ENCODE data around the gene CCDC88C. TPM values are rescaled to one million over a fixed set of nuclear protein-coding genes. Genes with fewer than 3 reads are reported as not detected.

CCDC88C gene
- total RNA-seq, 1 donor from 2014 or later, result 78.5 TPM

DNA sequence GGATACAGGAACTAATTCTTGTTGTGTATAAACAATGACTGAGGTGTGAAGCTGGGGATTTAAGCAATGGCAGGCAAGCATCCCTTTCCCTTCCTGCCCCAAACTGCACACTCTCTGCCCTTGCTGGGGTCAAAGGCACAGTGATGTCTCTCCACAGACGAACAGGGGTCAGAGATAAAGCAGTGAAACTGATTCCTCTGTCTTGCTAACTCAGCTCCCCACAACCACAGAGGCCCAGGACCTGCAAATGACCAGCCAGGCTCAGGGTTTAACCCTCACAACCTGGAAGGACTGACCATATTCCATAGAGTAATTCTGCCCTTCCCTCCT is 67.2 kb downstream of the CCDC88C start:
- no peak for DNase-seq (ENCODE audit: low spot score)

DNA sequence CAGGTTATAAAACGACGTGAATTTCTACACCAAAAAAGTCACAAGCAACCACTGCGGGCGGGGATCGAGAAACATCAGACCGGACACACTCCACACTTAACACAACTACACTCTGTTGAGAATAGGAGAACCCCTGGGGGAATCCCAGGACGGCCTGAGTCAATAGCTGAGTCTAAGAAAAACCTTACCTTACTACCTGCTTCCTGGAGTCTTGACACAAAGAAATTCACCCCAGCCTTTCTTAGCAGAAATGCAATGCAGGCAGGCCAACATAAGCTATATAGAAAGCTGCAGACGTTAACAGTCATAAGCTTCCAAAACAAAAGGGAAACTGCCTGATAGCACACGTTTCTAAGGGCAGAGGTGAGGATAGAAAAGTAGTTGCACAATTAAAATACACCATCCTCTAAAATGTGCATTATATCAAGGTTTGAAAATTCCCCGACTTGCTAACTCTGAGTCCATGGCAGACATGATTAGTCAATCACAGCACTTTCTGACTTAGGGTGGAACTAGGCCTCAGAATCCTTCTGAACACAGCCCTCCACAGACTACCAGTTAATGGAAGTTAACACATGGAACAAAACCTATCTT is 68.0 kb downstream of the CCDC88C start:
- DNase-seq (ENCODE audit: low spot score), result no peak

DNA sequence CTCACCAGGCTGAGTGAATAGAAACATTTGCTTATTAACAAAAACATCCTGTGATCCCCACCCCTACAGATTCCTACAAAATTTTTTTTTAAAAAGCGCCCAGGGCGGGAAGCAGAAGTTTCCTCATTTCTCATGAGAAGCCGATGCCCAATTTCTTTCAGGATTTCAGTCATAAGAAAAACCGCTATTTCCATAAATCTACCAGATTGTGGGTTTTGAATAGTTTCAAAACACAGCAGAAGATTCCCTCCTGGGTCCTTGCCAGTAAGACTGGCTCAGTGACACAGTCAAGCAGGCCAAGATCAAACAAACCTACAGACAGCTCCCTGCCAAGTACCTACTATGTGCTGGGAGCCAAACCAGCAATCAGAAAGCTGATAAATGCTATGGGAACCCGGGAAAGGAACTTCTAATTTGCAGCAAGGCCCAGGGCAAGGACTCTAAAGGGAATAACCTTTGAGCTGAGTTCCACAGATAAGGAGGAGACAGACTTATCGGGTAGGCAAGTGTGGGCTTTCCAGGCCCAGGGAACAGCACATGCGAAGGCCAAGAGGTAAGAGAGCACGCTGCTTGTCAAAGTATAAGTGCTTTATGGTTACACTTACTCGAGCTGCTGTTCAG is 68.7 kb downstream of the CCDC88C start:
- DNase-seq (ENCODE audit: low spot score), result no peak

DNA sequence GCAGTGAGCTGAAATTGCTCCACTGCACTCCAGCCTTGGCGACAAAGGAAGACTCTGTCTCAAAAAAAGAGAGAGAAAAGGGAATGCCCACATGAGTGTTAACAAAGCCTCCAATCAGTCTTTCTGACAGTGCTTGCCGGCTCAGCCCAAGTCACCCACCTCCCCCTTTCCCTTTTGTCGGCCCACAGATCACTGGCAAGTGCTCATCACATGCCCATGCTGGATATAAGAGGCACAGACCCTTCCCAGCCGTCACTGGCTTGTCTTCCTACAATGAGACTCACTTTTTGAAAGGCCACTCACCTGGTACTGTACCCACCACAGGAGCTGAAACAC is 70.8 kb downstream of the CCDC88C start:
- DNase-seq (ENCODE audit: low spot score), result no peak

DNA sequence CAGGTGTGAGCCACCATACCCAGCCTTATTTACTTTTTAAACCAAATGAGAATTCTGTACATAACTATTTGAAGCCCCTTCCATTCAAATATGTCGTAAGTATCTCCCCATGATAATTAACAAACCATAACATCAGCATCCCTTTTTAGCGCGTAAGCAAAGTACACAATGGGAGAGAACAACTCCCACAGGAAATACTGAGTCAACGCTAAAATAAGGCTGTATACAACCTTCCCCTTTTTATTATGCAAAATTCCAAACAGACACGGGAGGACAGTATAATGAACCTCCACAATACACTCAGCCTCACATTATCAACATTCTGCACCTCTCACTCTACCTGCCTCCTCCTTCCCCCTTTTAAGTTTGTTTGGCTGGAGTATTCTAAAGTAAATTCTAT is 73.5 kb downstream of the CCDC88C start:
- DNase-seq (ENCODE audit: low spot score), result no peak

DNA sequence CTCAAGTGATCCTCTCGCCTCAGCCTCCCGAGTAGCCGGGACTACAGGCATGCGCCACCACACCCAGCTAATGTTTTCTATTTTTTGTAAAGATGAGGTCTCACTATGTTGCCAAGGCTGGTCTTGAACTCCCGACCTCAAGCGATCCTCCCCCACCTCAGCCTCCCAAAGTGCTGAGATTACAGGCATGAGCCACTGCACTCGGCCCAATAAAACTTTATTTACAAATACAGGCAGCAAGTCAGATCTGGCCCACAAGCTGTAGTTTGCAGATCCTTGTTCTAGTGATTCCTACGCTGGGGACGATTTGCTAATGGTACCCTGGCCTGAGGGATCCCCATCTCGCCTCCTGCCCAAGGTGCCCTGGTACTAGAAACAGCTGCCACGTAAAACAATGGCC is 74.6 kb downstream of the CCDC88C start:
- no peak for DNase-seq (ENCODE audit: low spot score)

DNA sequence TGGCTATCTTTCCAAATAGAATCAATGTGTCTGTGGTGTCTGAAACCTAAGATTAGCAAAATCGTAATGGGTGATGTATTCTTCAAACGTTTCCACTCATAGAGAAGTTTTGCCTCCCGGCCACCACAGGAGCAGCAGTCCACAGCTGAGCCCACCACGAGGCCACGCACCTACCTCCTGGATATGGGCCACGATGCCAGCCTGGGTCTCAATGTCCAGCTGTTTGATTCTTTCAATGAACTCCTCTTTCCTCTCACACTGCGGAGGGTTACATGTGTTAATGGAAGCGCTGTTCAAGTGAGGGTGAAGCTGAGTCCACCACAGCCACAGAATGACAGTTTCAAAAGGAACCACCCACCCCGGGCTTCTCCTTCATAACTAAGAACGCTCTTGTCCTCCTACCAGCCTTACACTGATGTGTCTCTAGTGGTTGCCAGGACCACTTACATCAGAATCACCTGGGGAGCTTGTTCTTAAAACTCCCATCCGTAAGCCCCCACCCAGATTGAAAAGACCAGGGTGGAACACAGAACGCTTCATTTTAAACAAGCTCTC is 75.3 kb downstream of the CCDC88C start:
- DNase-seq (ENCODE audit: low spot score), result no peak

DNA sequence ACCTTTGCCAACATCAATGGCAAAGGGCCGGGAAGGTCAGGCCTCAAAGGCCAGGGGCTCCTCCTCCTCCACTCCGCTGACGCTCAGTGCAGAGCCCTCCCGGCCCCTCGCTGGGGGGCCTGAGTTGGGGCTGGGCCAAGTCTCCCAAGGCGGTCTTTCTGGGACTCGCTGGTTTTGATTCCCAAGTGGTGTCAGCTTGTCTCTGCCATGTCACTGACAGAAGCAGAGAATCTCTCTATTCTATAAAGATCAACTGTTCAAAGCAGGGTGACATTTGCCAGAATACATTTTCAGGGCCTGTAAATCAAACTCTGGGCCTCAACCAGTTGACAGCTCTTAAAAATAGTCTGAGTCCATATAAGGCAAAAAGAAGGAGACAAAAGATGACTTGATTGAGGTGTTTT is 75.9 kb downstream of the CCDC88C start:
- no peak for DNase-seq (ENCODE audit: low spot score)

DNA sequence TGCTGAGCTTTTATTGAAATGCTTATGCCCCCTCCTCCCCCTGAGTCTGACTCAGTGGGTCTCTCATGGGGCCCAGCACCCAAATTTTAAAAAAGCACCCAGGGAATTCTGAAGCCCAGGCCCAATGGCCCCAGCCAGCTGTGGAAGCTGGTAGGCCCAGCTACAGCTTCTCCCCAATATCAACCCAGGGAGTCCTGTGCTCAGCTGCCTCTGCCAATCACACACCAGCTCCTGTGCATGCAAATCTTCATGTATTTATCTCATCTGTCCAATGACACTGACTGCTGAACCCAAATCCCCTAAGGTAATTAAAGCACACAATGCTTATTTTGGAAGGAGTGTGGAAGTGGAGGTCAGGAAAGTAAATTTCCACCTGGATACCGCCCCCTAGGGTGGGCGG is 76.3 kb downstream of the CCDC88C start:
- no peak for DNase-seq (ENCODE audit: low spot score)

DNA sequence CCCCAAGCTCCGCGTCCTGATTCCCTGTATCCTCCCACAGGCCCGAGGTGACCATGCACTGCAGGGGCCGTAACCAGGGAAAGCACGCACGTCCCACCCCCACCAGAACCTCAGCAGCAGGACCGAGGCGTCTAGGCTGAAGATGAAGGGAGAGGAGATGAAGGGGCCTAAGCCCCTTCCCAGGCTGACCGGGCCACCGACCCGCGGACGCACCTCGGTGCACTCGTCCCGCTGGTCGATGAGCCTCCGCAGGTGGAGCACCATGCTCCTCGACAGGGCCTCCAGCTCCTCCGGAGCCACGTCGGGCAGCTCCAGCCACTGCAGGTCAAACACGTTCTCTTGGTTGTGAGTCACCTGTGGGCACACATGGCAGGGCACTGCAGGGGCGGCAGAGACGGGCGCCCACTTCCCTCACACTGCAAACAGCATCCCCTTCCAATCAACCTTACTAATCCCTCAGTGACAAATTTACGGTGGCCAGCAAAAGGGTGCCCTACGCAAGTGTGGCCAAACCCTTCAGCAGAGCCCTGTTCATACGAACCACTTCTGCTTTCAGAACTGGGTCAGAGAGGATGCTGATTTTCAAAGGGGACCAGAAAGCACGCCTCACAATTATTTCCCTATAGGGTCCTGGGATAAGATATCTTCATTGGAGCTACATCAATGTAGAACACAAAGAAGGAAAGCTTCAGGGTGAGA is 77.8 kb downstream of the CCDC88C start:
- no peak for DNase-seq (ENCODE audit: low spot score)

DNA sequence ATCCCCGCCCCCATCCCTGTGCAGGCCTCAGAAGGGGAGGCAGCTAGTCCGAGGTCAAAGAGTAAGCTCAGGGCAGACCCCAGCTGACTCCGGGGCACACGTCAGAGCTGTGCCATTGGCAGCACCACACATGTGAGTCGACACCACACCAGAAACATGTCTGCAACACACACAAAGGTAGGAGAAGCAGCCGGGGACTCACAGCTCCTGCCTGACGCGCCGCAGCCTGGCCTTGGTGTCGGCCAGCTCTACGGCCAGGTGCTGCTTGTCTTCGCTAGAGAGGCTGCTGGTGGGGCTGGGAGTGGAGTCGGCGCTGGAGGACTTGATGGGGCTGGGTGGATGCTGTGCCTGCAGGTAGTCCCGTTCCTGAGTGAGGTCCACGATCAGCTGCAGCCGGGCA is 78.5 kb downstream of the CCDC88C start:
- no peak for DNase-seq (ENCODE audit: low spot score)

DNA sequence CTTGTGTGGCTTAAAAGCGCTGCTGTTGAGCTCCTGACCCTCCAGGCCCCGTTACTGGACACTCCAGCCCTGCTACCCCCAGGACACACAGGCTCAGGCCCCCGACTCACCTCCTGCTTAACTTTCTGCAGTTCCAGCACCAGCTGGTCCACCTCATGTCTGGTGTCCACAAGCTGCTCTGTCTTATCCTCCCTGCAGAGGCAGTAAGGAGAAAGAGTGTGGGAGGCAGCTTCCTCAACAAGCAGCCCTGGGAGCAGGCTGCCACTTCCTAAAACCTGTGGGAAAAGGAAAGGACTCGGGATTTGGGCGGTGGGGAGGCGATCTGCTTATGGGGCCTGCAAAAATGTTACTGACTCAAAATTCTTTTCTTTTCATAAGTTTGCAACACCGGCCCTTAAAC is 79.2 kb downstream of the CCDC88C start:
- DNase-seq (ENCODE audit: low spot score), result no peak

DNA sequence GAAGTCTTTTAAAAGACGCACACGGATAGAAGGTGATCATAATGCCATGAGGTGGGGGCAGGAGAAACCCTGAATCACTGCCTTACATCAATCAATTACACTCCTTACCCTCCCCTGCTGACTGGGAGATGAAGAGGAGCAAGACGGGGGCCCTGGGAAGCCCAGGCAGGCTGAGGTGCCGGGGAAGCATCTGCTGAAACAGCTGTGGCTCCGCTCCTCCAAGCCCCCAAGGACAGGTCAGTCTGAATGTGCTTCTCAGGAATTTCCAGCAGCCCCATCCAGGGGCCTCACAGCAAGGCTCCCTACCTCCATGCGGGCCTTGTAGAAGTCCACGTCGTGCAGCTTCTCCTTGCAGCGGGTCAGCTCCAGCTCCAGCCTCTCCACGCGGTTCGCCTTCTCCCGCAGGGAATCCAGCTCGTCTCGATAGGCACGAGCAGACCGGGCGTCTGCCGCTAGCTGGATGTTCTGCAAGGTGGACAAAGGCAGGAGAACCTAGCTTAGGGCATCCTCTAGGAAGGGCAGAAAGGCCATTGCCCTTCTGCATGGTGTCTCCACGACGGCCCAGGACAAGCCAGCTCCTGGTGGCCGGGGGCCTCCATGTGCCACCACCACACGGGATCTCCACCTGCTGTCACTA is 79.8 kb downstream of the CCDC88C start:
- no peak for DNase-seq (ENCODE audit: low spot score)

DNA sequence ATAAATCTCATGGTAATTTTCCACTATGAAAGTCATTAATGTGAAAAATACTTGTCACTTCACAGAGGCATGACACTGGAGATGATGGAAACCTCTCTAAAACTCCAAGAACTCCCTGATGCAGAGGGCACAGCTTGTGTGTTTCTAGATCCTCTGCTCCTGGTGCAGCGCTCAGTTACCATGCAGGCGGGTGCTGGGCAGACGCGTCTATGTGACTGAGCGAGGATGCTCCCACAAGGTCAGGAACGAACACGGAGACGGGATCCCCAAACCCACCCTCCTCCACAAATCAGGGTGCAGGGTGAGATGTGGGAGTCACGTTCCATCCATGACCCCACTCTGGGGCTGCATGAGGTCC is 81.5 kb downstream of the CCDC88C start:
- DNase-seq (ENCODE audit: low spot score), result no peak

DNA sequence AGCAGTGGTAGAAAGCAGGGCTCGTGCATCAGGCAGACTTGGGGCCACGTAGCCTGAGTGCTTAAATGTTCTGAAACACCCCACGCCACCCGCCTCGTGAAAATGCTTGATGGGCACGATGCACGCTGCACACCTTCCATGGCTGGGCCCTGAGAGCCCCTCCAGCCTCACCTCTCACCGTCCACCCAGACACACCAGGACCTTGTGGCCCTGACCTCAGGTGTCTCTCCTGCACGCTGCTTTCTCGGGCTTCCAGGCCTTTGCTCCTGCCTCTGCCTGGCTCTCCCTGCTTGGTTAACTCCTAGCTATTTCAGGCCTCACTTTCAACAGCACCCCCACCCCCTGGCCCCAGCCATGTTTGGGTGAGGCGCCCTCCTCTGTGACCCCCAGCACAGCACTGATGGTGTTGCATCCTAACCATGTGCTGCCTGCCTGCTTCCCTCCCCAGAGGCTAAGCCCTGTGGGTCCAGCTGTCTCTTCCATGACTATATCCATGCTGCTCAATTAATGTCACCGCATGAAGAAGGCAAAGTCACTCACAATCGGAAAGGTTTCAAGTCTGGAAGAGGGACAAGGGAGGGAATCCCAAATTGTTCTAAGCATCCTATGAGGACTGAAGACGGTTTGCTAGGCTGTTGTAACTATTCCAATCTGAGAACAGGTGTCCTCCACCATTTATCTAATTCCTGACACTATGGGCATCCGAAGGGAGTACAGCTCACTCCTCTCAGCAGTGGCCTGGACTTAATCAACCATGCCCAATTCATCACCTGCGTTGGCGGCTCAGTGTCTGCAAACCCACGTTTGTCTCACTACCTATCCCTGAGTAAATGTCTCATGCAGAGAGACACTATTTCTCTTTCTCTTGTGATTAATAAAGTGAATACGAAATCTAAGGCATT is 82.2 kb downstream of the CCDC88C start:
- no peak for DNase-seq (ENCODE audit: low spot score)

DNA sequence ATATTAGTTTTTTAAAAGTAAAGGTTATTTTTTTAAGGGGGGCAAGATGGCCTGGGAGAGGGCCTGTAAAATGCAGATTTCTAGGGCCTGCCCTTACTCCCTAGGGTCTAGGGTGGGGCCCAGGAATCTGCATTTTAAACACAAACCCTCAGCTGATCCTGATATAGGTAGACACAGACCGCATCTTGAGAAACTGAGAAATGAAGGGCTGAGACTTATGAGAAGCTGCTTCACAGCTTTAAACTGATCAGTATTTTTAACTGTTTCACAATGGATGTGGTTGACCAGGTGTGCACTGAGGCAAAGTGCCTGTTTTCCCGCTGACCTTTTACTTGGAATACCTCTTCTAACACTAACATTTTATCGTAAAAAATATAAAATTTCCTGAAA is 84.0 kb downstream of the CCDC88C start:
- DNase-seq (ENCODE audit: low spot score), result no peak

DNA sequence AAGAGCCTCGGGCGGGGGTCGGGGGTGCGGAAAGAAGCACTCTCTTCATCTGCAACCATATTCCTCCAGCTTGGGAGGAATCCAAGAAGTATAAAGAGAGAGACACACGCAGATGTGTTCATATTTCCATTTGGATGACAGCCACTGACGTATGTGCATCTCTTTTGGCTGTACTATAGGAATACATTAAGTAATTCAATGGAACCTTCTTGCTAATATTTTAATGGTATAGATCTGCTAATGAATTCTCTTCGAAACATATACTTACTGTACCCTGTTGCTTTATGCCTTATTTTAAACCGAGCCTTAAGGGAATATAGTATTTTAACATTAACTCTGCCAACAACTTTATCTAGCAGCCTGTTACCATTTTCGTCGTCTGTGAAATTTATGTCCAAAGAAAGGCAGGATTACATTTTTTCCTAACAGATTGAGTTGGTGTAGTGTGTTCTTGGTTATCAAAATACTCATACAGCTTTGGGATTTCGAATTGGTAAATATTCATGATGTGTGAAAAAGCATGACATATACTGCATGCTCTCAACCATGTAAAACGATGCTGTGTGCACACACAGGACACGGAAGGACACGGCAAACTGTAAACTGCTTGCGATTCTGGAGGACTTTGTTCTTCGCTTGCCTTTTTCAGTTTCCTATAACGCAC is 84.5 kb downstream of the CCDC88C start:
- no peak for DNase-seq (ENCODE audit: low spot score)

DNA sequence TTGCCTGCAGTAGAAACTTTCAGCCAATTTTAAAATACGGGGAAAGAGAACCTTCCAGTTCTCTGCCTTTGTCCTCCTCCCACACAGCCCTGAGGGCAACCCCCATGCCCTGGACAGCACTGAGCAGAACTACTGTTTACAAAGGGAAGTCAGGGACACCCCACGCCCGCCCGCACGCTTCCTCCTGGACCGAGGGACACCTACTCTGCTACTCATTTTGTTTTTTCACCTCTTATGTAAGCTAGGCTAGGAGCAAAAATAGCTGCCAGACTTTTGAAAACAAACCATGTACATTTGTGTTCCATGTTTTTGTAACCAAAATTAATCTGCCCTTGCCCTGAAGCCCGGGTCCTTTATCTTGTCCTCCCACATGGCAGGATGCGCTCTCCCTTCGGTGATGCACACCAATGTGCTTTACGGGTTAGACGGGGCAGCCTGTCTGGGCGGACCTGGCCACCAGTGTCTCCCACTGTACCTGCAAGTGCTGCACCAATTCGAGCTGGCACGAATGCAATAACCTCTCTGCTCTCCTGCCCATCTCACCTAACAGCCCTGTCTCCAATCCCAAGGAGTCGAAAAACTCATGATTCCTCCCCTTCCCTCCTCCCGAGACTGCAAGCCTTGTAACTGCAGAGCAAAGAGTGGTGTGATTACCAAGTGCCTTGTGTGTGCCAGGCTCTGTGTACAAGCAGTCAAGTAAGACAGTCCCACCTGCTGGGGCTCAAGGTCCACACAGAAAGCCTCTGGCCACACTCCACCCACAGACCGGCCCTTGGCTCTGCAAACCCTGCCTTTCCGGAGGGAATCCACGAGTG is 85.2 kb downstream of the CCDC88C start:
- peak; percentile 65 for DNase-seq (ENCODE audit: low spot score)

DNA sequence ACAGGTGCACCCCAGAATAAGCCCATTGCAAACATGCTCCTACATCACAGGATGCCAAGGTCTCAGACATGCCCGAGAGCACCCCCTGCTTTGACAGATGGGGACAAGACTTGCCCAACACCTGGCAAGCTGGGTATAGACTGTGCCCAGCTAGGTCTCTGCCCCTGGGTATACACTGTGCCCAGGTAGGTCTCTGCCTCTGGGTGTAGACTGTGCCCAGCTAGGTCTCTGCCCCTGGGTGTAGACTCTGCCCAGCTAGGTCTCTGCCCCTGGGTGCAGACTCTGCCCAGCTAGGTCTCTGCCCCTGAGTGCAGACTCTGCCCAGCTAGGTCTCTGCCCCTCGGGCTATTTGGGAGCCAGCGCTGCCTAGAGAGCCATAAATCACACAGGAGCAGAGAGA is 85.9 kb downstream of the CCDC88C start:
- DNase-seq (ENCODE audit: low spot score), result no peak

DNA sequence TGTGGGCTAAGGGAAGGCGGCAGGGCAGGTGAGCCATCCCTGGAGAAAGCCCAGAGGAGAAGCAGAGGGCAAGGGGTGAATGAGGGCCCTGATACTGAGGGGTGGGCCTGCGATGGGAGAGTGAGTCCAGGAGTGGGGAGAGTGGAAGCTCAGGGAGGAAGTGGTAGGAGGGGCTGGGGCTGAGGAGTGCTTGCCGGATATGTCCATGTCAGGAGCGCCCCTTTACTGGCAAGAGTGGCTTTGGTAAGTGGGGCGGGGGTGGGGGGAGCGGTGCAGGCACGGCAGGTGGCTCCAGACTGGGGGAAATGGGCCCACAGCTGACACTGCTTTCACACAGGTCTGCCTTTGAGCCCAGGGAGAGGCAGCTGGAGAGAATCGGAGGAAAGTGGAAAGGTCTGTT is 86.8 kb downstream of the CCDC88C start:
- no peak for DNase-seq (ENCODE audit: low spot score)
